DLD1 (cell line): ENCODE results near the gene TTC7B.

Source experiments
- in situ Hi-C: cut with HindIII; loops from 2 replicates; pipeline ENCODE4 v1.10.0; 2017; ENCODE audit warnings: low sequenced_read_pairs

Gene TTC7B

DNA sequence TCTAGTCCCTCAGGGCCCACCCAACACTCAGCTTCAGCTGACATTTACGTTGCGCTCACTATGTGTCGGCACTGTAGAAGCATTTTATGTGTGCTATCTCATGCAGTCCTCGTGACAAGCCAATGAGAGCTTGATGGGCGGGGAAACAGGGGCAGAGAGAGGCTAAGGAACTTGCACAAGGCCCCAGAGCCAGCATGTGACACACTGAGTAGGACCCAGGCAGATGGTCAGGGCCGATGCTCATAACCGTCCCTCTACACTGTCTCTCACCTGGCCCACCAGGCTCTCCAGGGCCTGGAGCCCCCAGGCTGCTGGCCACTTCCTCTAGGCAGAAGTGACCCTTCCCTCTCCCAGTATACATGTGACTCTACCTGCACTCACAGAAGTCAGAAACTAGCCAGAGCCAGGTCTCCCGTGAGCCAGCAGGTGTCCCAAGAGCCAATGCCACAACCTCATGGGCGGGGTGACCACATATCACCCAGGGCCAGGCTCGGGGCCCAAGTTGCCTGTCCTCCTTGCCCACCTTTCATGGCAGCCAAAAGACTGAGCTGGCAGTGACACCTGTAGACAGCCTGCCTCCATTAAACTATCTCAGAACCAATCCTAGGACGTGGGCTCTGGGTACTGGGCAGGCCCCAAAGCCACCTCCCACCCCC, 38.3 kb downstream of the TTC7B start:
- in situ Hi-C loops: no loop called here

DNA sequence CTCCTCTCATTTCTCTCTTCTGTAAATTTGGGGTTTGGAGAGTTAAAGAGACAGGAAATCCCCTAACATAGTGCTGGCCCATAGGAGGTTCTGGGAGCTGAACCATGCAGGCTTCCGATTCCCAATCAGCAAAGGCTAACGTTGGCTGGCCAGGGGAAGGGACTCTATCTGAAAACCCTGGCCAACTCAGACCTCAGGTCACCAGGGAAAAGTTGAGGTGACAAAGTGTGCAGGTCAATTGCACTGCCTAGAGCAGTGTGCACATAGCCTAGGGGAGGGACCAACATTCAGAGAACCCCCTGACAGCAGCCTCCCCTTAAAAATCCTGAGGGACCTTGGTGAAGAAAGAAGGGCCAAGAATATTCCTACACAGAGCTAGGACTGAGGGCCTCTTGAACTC, 38.9 kb downstream of the TTC7B start:
- in situ Hi-C loops: no loop called here

DNA sequence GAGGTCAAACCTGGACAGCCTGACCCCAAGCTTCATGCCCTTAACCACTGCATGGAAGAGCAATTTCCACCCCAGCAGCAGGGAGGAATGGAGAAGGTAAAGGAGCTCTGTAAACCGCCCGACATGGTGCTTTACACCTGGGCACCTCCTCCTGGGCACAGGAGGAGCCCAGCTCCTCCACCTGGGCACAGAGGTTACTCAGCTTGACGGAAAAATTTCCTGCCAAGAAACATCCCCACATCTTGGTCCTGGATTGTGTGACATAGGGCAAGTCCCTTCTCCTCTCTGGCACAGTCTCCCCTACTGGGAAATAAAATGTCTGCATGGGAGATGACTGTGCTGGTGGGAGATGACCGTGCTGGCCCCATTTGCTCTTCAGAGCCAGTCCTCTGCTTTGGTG, 40.8 kb downstream of the TTC7B start:
- in situ Hi-C loops: no loop called here

DNA sequence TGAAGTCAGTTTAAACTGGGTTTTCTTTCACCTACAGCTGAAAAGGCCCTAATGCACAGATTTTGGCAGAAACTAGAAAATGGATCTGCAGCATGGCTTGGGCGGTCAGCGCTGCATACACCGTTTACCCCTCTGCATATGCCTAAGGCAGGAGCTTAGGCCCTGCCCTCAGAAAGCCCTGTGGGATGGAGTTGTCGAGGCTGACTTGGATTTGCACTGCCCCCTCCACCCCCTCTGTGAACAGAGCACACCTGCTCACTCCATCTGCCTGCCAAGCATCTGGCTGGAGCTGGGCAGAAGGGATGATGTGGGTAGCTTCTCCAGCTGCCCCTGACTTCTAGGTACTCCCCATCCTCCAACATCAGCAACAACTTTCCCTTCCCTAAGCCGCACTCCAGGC, 41.9 kb downstream of the TTC7B start:
- in situ Hi-C loops: no loop called here

DNA sequence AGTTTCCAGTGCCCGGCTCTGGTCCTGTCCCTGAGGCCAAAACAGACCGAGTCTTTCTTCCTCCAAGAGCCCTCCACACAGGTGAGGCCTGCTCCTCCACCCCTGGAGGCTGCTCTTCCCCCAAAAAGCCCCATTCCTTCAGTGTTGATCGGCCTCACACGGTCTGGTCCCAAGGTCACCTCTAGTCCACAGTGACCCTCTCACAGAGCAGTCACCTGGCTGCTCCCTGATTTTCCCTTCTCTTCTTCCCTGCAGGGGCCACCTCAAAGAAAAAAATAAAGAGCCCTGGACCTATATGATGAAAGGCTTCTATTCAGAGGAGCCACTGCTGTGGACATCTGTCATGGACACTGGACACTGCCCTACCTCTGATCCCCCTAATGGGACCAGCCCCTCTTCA, 42.5 kb downstream of the TTC7B start:
- in situ Hi-C loops: no loop called here

DNA sequence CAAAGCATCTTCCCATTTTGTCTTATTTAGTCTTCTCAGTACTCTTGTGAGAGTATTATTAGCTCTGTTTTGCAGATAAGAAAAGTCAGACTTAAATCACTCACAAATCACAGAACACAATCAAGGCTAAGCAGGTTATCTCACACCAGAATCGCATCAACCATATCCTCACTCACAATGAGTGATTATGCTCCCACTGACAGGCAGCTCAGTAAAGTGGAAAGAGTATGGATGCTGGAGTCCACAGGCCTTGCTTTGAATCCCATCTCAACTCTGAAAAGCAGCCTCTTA, 43.1 kb downstream of the TTC7B start:
- in situ Hi-C loops: no loop called here

DNA sequence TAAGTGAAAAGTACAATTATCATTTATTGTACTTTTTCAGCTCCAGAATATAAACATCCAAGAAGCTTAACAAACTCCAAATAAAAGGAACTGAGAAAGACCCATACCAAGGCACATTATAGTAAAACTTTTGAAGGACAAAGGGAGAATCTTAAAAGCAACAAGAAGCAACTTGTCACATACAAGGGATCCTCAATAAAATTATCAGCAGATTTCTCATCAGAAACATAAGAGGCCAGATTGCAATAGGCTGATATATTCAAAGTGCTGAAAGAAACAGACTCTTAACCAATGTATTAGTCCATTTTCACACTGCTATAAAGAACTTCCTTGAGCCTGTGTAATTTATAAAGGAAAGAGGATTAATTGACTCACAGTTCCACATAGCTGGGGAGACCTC, 48.3 kb downstream of the TTC7B start:
- in situ Hi-C loops: no loop called here

DNA sequence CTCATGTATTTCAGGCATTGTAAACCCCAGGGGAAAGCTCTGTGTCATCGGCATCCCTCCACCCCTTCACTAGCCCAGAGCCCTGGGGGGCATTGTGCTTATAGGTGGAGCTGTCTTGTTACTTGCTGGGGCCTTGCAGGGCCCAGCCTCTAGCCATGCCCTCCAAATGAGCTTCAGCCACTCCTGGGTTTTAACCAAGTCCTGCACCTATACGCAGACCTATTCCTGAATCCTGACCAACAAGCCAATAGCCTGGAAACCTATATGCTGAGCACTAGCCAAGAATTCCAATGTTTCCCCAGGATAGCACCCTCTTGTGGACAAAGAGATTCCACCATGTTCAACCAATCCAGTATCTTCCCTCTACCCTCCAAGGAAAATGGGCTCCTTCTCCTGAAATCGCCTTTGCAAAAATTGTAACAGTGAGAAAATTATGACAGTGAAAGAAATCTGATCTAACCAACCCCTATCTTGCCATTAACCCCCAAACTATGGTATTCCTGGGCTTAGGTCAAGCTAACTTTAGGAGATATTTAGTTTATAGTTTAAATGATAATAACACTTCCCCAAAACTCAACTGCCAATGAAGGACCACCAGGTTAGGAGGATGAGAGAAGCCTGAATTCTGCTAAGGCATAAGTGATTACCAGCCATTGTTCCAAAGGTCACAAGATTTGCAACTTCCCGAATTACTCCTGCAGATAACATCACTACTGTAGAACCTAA, 55.5 kb downstream of the TTC7B start:
- in situ Hi-C loops: no loop called here

DNA sequence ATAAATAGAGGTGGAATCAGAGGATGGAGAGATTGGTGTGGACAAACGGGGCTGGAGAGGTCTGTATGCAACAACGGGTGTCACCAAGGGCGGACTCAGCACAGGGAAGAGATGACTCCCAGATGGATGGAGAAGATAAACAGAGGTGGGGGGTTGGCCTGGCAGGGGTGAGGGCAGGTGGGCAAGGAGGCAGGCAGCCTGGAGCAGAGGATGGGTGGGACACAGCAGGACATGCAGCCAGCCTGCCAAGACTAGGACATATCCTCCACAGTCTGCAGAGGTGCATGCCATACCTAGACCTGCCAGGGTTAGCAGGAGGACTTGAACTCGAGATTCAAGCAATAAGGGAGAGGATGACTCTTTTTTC, 56.2 kb downstream of the TTC7B start:
- in situ Hi-C loops: no loop called here

DNA sequence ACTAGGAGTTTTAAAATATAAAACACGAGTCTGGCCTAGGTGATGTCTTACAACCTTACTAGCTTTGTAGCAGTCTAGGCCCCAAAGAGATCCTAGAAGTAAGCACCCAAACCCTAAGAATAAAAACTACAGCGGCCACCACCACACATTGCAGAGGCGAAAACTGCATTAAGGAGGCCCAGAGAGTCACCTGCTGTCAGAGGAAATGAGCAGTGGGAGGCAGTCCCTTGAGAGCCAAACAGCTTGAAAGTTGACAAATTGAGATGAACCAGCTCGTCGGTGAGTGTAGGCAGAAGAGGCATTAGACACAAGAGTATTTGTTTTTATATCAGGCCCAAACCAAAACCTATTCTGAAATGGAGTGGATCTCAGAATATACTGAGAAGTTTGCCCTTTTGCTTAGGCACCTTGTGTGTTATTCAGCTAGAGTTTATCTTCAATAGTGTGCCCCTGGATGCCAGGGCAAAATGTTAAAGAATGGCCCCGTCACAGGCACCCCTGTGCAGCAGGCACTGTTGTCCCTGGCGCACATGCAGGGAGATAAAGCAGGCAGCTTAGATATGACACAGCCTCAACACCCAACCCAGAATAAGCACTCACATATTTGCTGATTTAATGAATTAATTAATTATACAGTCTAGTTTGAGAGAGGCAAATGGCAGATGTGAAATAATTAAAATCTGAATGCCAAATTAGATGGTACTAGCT, 56.7 kb downstream of the TTC7B start:
- in situ Hi-C loops: no loop called here

DNA sequence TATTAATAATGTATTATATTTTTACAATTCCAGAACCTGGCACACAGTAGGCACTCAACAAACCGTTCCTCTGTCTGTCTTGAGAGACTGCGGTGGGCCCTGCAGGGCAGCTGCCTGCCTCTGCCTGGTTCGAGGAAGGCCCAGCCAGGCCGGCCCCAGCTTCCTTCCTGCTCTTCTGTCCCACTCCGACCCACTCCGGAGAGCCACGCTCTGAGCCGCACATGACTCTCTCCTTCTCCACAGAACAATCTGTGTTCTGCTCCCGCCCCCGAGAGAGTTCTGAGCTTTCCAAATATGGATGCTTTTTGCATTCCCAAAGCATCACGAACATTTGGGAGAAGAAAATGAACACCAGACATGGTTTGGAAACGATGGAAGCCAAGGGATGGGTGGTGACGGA, 57.3 kb downstream of the TTC7B start:
- in situ Hi-C loops: no loop called here

DNA sequence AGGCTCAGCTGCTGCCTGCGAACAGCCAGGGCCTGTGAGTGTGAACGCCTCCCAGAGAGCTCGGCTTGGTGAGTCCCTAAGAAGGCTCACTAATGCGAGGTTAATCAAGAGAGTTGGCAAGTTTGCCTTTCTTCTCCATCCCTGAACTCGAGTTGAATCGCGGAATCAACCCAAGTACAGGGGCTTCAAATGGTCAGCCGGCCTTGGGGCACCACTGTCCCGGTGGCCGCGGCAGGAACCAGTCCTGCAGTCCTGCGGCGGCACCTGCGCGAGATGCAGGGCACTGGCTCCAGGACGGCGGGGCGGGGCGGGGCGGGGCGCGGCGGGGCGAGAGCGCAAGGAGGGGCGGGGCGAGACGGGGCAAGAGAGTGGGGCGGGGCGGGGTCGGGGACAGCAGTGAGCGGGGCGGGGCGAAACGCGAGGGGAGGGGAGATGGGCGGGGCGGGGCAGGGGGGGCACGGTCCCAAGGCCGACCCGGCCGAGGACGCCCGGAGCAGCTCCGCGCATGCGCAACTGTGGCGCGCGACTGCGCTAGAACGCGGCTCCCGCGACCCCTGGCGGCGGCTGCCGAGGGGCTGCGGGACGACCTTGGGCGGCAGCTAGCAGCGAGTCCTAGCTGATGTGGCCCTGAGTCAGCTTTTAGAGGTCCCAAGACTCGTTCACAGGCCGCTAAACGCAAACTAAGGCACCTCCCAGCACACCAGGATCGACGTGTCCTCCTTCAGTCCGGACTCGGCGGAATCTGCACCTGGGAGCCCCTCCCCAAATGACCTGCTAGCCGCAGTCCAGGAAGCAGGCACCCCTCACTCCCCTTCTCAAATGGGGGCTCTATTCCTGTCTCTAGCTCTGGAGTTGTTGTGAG, 58.0 kb downstream of the TTC7B start:
- in situ Hi-C loops: no loop called here

DNA sequence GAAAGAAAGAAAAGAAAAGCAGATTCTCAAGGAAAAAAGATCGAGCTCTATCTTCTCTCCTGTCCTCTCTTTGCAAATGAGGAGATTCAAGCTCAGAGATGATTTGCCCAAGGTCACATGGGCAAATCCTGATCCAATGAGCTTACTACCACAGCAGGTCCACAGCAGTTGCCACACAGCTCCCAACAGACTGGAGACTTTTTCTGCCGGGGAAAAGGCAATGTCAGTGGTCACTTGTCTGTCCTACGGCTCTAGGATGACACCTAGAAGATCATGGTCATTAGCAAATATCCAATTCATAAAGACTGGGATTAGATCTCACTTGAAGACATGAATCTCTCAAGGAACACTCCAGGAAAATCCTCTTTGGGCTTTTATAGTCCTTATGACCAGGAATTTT, 58.8 kb downstream of the TTC7B start:
- in situ Hi-C loops: no loop called here

DNA sequence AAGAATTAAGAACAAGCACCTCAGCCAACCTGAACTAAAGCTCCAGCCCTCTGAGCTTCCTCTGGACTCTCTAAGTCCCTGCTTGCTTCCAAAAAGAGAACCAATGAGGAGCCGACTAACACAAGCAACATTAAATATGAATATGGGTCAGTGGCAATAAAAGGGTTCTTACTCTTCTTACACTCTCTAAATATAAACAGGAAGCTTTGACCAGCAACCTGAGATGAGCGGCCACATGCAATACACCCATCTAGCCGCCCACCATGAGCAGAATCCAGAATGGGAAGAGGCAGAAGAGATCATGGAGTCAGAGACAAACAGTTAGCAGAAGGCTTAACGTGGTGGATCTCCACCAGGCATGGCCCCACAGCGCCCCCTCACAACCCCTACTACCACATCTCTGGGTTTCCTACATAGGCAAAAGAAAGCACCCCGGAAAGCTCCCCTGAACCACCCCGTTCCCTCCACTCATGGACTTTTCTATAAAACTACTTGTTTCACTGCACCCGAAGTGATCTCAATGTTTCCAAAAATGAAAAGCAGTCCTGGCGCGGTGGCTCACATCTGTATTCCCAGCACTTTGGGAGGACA, 59.4 kb downstream of the TTC7B start:
- in situ Hi-C loops: no loop called here

DNA sequence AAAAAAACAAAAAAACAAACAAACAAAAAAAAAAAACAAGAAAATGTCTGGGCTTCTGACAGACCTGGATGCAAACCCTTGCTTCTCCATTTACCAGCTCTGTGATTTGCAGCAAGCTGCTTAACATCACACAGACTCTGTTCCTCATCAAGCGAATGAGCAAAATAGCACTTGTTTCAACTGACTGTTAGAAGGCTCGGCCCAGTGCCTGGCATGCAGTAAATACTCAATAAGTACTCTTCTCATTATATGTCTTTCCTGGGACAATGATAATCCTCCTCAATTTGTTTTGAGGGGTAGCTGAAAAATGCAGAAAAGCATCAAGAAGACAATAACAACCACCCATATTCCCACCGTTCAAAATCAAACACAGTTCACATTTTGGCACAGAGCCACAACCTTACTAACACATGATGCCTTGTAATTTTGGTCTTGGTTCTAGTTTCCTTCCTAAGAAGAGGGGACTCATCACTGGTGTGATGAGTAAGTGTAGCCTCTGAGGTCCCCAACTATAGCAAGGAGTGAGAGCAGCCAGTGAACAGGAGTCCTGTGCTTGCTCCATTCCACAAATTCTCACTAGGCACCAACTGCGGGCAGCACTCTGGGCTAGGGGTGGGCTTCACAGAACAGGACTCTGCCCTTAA, 60.4 kb downstream of the TTC7B start:
- in situ Hi-C loops: no loop called here

DNA sequence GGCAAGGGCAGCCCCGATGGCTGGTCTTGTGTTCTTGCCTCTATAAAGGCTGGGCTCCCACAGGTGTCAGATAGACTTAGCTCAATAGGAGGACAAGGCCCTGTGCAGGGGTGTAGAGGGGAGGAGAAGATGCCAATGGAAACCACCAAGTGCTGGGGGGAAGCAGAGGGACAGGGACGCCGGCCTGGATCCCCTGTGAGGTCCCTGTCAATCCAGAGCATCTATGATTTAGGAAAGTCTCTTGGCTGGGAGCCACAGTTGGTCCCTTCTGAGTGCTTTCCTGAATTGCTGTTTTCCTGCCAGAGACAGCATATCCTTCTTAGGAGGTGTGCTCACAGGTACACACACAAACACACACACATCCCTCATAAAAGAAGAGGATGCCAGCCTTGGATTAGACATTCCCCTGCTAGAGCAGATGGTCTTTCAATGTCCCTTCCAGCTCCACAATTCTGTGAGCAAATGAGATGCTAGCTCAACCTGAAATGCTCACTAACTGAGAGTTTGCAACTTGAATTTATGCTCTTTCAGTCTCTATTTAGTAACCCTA, 62.7 kb downstream of the TTC7B start:
- in situ Hi-C loops: no loop called here

DNA sequence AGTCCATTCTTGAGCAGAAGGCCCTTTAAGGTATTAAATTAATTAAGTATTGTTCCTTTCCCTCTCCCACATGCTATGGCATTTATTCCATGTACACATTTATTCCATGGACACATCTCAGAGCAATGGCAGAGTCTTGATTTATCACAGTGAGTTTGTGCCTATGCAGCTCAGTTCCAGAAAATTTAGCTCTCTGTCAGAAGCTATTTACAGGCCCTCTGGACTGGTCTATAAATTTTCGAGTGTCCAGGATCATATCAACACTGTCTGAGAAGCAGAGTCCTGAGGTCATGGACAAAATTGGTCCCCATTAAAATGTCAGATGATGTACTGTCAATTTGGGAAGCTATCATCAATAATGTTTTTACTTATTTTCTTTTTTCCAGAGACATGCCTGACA, 65.5 kb downstream of the TTC7B start:
- in situ Hi-C loops: no loop called here

DNA sequence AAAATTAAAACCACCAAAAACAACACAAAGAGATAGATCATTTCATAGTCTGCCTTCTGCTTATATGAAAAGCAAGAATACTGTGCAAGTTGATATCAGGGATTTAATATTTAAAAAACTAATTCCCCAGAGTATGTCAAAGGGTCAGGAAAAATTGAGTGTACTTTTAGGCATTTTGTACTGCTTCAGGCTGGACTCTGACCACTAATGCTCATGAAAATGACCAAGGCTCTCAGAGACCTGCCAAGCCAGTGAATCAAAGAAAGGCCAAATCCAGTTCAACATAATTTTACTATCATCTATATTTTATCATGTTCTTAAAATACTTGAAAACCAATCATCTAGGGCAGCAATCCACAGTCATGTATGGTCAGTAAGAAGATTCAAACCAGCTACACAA, 66.0 kb downstream of the TTC7B start:
- in situ Hi-C loops: no loop called here

DNA sequence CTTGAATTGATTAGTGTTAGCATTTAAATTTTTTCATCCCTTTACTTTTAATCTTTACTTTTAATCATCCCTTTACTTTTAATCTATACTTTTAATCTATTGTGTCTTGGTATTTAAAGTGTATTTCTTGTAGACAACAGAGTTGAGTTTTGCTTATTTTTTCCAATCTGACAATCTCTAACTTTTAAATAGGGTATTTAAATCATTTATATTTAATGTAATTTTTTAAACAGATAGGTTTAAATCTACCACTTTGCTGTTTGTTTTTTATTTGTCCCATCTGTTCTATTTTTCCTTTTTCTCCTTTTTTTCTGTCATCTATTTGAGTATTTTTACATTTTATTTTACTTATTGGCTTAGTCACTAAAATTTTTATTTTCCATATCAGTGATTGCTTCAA, 68.3 kb downstream of the TTC7B start:
- in situ Hi-C loops: no loop called here

DNA sequence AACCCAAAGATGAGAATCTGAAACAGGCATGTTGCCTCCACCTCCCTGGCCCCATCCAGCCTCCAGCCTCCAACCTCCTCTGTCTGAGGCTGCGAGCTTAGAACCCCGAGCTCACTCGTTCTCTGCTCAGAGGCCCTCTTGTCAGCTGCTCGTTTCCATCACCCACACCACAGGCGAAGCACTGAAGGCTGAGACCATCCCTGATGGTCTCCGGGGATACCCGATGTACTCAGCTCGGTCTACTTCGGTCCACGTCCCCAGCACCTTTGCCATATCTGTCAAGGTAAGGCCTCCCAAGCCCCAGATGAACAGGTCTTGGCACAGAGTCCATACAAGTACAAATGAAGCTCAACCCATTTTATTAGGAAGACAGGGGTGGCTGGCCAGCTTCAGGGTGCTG, 72.4 kb downstream of the TTC7B start:
- in situ Hi-C loops: no loop called here
